ENCODE data around the gene FAM53C.

The FAM53C gene

DNA sequence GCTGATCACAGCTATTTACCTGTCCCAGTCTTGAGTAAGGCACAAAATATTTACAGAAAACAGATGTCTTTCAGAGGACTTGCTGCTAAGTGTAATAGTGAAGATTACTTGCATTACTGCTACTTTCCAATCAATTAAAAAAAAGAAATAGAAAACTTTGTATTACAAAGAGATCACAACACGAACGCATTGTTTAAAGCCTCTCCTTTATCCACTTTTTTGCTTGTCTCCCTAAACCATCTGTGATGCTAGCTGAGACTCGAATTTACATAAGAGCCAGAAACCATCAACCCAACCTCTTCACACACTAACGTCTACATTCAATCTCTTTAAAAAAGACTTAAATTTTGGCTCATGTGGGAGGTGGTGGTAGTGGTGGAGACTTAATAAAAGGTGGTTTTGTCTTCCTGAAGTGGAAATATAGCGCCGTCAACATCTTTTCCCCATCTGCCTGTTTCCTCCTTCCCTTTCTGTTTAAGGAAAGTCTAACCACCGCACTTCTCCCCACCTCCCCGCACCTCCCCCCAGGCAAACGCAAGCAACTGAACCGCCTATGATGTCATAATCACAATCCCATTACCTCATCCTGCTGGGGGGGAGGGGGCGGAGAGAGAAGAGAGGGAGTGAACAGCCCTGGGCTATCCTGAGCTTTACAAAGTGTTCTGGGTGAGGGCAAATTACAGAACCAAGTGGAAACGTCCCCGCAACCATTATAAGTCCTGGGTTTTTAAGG, 948 bp upstream of the FAM53C start:
- peak overlapping the region; percentile 95 to 98 for H3K9ac ChIP-seq (ENCODE audit: low read length in 2 of 2)
- H3K27me3 ChIP-seq (ENCODE audit: control insufficient read depth in 1 of 2, insufficient read depth in 2 of 2, low read length in 2 of 2) = no peaks in the 10 kb centered on the region
- H3K4me3 ChIP-seq (ENCODE audit: low read length in 2 of 2) = peak overlapping the region; percentile 94 to 97
- no peaks in the 10 kb centered on the region for H3K9me3 ChIP-seq (ENCODE audit: control insufficient read depth in 2 of 2, low read length in 2 of 2)
- peak overlapping the region; percentile 99 for H3K27ac ChIP-seq (ENCODE audit: low read length)
- H3K4me1 ChIP-seq (ENCODE audit: control insufficient read depth, insufficient read depth, low read length) = peaks cover 21% of the 10 kb centered on the region
- H3K36me3 ChIP-seq (ENCODE audit: control insufficient read depth in 2 of 2, insufficient read depth in 2 of 2, low read length in 2 of 2) = peaks cover 5 to 8% of the 10 kb centered on the region in 2 donors

- no peaks in the 10 kb centered on the region for H3K9me3 ChIP-seq (ENCODE audit: control insufficient read depth in 2 of 2, low read length in 2 of 2)
These were observed 485 bp downstream of the FAM53C start for GRCh38 chr5:138338411-138339090.

DNA sequence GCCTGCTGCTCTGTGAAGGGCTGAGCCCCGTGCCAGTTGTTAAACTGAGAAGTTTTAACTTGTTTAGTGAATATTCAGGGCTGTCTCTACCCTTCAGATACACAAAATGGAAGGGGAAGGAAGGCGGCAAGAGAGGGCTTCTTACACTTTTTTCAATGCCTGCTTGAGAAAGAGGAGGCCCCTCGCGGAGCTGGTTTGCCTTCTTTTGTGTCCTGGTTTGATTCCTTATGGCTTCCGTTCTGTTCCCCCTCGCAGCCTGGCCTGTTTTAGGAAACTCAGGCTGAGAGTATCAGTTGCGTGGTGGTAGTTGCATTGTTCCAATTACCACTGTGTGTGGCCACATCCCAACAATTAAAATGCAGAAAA, 1.0 kb downstream of the FAM53C start:
- peak overlapping the region; percentile 94 to 97 for H3K4me3 ChIP-seq (ENCODE audit: low read length in 2 of 2)
- H3K4me1 ChIP-seq (ENCODE audit: control insufficient read depth, insufficient read depth, low read length) = peaks cover 18% of the 10 kb centered on the region
- H3K36me3 ChIP-seq (ENCODE audit: control insufficient read depth in 2 of 2, insufficient read depth in 2 of 2, low read length in 2 of 2) = peaks cover 9 to 12% of the 10 kb centered on the region in 2 donors
- no peaks in the 10 kb centered on the region for H3K27me3 ChIP-seq (ENCODE audit: control insufficient read depth in 1 of 2, insufficient read depth in 2 of 2, low read length in 2 of 2)
- H3K27ac ChIP-seq (ENCODE audit: low read length) = peak overlapping the region; percentile 99
- H3K9me3 ChIP-seq (ENCODE audit: control insufficient read depth in 2 of 2, low read length in 2 of 2) = no peaks in the 10 kb centered on the region
- peak overlapping the region; percentile 95 to 98 for H3K9ac ChIP-seq (ENCODE audit: low read length in 2 of 2)

More at GRCh38 chr5:138338411-138339090, 485 bp downstream of the FAM53C start:
- peak overlapping the region; percentile 94 to 97 for H3K4me3 ChIP-seq (ENCODE audit: low read length in 2 of 2)
- peak overlapping the region; percentile 95 to 98 for H3K9ac ChIP-seq (ENCODE audit: low read length in 2 of 2)
- peaks cover 18% of the 10 kb centered on the region for H3K4me1 ChIP-seq (ENCODE audit: control insufficient read depth, insufficient read depth, low read length)
- peak overlapping the region; percentile 99 for H3K27ac ChIP-seq (ENCODE audit: low read length)
- H3K36me3 ChIP-seq (ENCODE audit: control insufficient read depth in 2 of 2, insufficient read depth in 2 of 2, low read length in 2 of 2) = peaks cover 6 to 9% of the 10 kb centered on the region in 2 donors
- H3K27me3 ChIP-seq (ENCODE audit: control insufficient read depth in 1 of 2, insufficient read depth in 2 of 2, low read length in 2 of 2) = no peaks in the 10 kb centered on the region

DNA sequence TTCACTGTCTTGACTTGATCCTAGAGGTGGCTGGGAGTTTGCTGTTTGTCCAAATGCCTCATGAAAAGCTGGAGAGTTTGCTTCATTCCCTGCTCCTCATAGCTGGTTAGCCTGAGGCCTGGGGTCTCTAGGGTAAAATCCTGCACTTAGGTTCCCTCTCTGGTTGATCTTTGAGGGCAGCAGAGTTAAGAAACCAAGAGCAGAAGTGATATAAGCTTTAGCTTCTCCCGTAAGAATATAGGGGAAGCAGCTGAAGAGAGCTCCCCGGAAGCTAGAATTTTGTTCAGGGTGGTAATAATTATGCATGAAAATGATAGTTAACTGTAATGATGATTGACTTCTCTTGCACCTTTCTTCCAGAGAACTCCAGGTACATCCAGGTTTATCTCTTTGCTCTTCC, 1.4 kb downstream of the FAM53C start:
- Histone ChIP-seq H3K9ac (ENCODE audit: low read length in 2 of 2) (peak overlapping the region; percentile 95 to 98), H3K27me3 (ENCODE audit: control insufficient read depth in 1 of 2, insufficient read depth in 2 of 2, low read length in 2 of 2) (no peaks in the 10 kb centered on the region), H3K4me1 (ENCODE audit: control insufficient read depth, insufficient read depth, low read length) (peaks cover 18% of the 10 kb centered on the region), H3K36me3 (ENCODE audit: control insufficient read depth in 2 of 2, insufficient read depth in 2 of 2, low read length in 2 of 2) (peaks cover 9 to 16% of the 10 kb centered on the region in 2 donors), H3K9me3 (ENCODE audit: control insufficient read depth in 2 of 2, low read length in 2 of 2) (no peaks in the 10 kb centered on the region), H3K4me3 (ENCODE audit: low read length in 2 of 2) (peak overlapping the region; percentile 94 to 97), H3K27ac (ENCODE audit: low read length) (peak overlapping the region; percentile 99)

DNA sequence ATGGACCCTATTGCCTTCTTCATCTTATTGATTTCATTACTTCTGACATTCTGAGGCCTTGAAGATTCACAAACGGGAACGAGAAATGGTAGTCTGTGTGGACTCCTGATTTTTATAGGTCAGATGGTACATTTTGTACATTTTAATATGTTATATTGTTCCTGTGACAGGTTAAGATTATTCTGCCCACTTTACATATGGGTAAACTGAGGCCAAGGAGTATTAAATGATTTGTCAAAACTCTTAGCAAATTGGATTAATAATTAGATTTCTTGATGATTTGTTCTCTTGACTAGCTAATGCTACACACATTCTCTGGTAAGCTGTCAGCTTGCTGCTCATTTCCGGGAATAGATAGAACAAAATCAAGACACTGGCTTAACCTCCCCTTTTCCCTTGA, 1.9 kb downstream of the FAM53C start:
- Histone ChIP-seq H3K9ac (ENCODE audit: low read length in 2 of 2) (peak overlapping the region; percentile 4 to 98), H3K4me1 (ENCODE audit: control insufficient read depth, insufficient read depth, low read length) (peaks cover 18% of the 10 kb centered on the region), H3K27me3 (ENCODE audit: control insufficient read depth in 1 of 2, insufficient read depth in 2 of 2, low read length in 2 of 2) (no peaks in the 10 kb centered on the region), H3K4me3 (ENCODE audit: low read length in 2 of 2) (peak overlapping the region in 1 of 2 donors; percentile 94), H3K36me3 (ENCODE audit: control insufficient read depth in 2 of 2, insufficient read depth in 2 of 2, low read length in 2 of 2) (peaks cover 9 to 20% of the 10 kb centered on the region in 2 donors), H3K27ac (ENCODE audit: low read length) (no peak overlapping the region), H3K9me3 (ENCODE audit: control insufficient read depth in 2 of 2, low read length in 2 of 2) (no peaks in the 10 kb centered on the region)

- Histone ChIP-seq H3K27ac (ENCODE audit: low read length) (no peak overlapping the region), H3K4me3 (ENCODE audit: low read length in 2 of 2) (no peak overlapping the region), H3K36me3 (ENCODE audit: control insufficient read depth in 2 of 2, insufficient read depth in 2 of 2, low read length in 2 of 2) (peaks cover 39 to 63% of the 10 kb centered on the region in 2 donors), H3K9me3 (ENCODE audit: control insufficient read depth in 2 of 2, low read length in 2 of 2) (no peaks in the 10 kb centered on the region), H3K27me3 (ENCODE audit: control insufficient read depth in 1 of 2, insufficient read depth in 2 of 2, low read length in 2 of 2) (no peaks in the 10 kb centered on the region), H3K9ac (ENCODE audit: low read length in 2 of 2) (no peak overlapping the region), H3K4me1 (ENCODE audit: control insufficient read depth, insufficient read depth, low read length) (no peaks in the 10 kb centered on the region)
These were observed 7.0 kb downstream of the FAM53C start for GRCh38 chr5:138344887-138345622.

DNA sequence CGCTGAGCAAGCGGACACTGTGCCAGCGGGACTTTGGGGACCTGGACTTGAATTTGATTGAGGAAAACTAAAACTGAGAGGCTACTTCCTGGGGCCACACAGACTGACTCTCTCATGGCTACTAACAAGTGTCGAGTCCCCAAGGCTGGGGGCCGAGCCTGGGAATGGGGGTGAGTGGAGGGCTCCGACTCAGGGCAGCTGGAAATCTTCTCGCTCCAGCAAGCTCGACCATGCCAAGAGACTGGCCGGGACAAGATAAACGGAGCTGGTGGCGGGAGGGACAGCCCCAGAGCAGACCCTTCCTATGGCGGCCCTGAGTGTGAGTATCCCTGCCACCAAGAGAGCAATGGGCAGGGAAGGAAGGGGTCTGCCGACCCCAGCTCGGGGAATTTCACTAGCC, 8.8 kb downstream of the FAM53C start:
- Histone ChIP-seq H3K27me3 (ENCODE audit: control insufficient read depth in 1 of 2, insufficient read depth in 2 of 2, low read length in 2 of 2) (no peaks in the 10 kb centered on the region), H3K9me3 (ENCODE audit: control insufficient read depth in 2 of 2, low read length in 2 of 2) (peaks cover 0 to under 1% of the 10 kb centered on the region in 2 donors), H3K4me3 (ENCODE audit: low read length in 2 of 2) (no peak overlapping the region), H3K9ac (ENCODE audit: low read length in 2 of 2) (no peak overlapping the region), H3K27ac (ENCODE audit: low read length) (no peak overlapping the region), H3K4me1 (ENCODE audit: control insufficient read depth, insufficient read depth, low read length) (no peaks in the 10 kb centered on the region), H3K36me3 (ENCODE audit: control insufficient read depth in 2 of 2, insufficient read depth in 2 of 2, low read length in 2 of 2) (peaks cover 35 to 55% of the 10 kb centered on the region in 2 donors)

DNA sequence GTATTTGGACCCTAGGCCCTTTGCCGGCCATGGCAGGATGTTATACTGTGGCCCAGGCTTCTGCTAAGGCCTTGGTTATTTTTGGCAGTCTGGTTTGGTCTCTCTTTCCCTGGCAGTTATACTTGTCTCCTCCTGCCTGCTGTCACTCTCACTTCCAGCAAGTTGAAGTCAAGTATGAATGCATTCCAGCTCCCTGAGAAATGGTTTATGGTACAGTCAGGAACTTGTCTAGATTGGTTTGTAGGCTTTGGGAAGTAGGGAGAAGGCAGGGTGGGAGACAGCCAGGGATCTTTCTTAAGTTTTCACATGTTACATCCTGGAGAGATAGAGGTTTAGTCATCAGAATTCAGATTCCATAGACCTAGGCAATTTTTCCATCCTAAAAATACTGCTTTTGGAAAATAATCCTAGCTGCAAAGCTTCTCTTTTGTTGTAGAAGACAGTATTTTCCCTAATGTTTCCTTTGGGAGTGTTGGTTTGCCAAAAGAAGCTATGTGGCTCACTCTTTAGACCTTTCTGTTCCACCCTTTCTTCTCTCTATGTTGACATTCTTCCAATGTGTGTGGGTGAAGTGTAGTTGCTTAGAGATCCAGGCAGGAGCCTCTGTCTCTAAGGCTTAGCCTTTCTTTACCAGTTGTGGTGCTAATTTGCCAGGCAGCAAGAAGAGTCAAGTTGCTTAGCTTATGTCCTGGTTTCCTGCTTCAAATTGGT, 11.9 kb downstream of the FAM53C start:
- Histone ChIP-seq H3K27me3 (ENCODE audit: control insufficient read depth in 1 of 2, insufficient read depth in 2 of 2, low read length in 2 of 2) (no peaks in the 10 kb centered on the region), H3K4me1 (ENCODE audit: control insufficient read depth, insufficient read depth, low read length) (peaks cover 8% of the 10 kb centered on the region), H3K4me3 (ENCODE audit: low read length in 2 of 2) (no peak overlapping the region), H3K9me3 (ENCODE audit: control insufficient read depth in 2 of 2, low read length in 2 of 2) (peaks cover 3% of the 10 kb centered on the region in 2 donors), H3K27ac (ENCODE audit: low read length) (no peak overlapping the region), H3K9ac (ENCODE audit: low read length in 2 of 2) (no peak overlapping the region), H3K36me3 (ENCODE audit: control insufficient read depth in 2 of 2, insufficient read depth in 2 of 2, low read length in 2 of 2) (peaks cover 30 to 43% of the 10 kb centered on the region in 2 donors)

- H3K27ac ChIP-seq (ENCODE audit: low read length) = no peak overlapping the region
- no peak overlapping the region for H3K9ac ChIP-seq (ENCODE audit: low read length in 2 of 2)
- H3K4me1 ChIP-seq (ENCODE audit: control insufficient read depth, insufficient read depth, low read length) = peaks cover 8% of the 10 kb centered on the region
- H3K27me3 ChIP-seq (ENCODE audit: control insufficient read depth in 1 of 2, insufficient read depth in 2 of 2, low read length in 2 of 2) = no peaks in the 10 kb centered on the region
- peaks cover 3% of the 10 kb centered on the region in 2 donors for H3K9me3 ChIP-seq (ENCODE audit: control insufficient read depth in 2 of 2, low read length in 2 of 2)
- H3K36me3 ChIP-seq (ENCODE audit: control insufficient read depth in 2 of 2, insufficient read depth in 2 of 2, low read length in 2 of 2) = peaks cover 28 to 38% of the 10 kb centered on the region in 2 donors
- no peak overlapping the region for H3K4me3 ChIP-seq (ENCODE audit: low read length in 2 of 2)
These were observed 12.5 kb downstream of the FAM53C start for GRCh38 chr5:138350563-138350890.

DNA sequence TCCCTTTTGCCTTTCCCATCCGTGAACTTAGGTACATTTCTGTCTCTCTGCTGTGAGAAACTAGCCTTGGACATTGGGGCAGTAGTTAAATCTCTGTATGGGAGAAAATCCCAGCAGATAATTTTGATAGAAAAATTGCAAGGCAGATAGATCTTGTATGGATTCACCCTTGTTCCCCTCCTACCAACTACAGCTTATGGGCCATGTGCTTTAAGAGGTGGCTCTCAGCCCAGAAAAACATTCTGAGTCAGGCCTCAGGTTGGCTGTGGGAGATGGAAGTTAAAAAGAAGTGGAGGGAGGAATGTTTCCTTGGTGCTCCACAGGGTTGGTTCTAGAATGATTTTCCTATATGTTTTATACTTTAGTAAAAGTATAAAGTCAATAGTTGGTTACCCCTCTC, 13.0 kb downstream of the FAM53C start:
- Histone ChIP-seq H3K36me3 (ENCODE audit: control insufficient read depth in 2 of 2, insufficient read depth in 2 of 2, low read length in 2 of 2) (peaks cover 23 to 33% of the 10 kb centered on the region in 2 donors), H3K4me3 (ENCODE audit: low read length in 2 of 2) (no peak overlapping the region), H3K4me1 (ENCODE audit: control insufficient read depth, insufficient read depth, low read length) (peaks cover 8% of the 10 kb centered on the region), H3K9ac (ENCODE audit: low read length in 2 of 2) (no peak overlapping the region), H3K9me3 (ENCODE audit: control insufficient read depth in 2 of 2, low read length in 2 of 2) (peaks cover 3% of the 10 kb centered on the region in 2 donors), H3K27ac (ENCODE audit: low read length) (no peak overlapping the region), H3K27me3 (ENCODE audit: control insufficient read depth in 1 of 2, insufficient read depth in 2 of 2, low read length in 2 of 2) (no peaks in the 10 kb centered on the region)

All from stomach smooth muscle (tissue), 2 donors.